ENCODE results near the gene STYXL1.
"Not testable (repeated sequence)": the region's sequence is repeated elsewhere in the genome, so short reads cannot be mapped to it uniquely, and the experiment has no call there.

STYXL1 gene, protein sequence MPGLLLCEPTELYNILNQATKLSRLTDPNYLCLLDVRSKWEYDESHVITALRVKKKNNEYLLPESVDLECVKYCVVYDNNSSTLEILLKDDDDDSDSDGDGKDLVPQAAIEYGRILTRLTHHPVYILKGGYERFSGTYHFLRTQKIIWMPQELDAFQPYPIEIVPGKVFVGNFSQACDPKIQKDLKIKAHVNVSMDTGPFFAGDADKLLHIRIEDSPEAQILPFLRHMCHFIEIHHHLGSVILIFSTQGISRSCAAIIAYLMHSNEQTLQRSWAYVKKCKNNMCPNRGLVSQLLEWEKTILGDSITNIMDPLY

GRCh38 chr7:76047811-76048667, at the start of gene STYXL1, which contains the start of gene MDH2:
STYXL1 (minus strand) TSS chr7:76048000; CDS start chr7:76030523, 17,477 bp downstream.
MDH2 (plus strand) TSS chr7:76048106; CDS start chr7:76048161, 55 bp downstream.
- DNase-seq (ENCODE audit: low read depth, low spot score): peak; percentile 76

GRCh38 chr7:76095908-76096307, 48.1 kb upstream of the STYXL1 start:
- DNase-seq (ENCODE audit: low read depth, low spot score): no peak

GRCh38 chr7:76094326-76094725, 46.5 kb upstream of the STYXL1 start:
- DNase-seq (ENCODE audit: low read depth, low spot score): not testable (repeated sequence)

DNA sequence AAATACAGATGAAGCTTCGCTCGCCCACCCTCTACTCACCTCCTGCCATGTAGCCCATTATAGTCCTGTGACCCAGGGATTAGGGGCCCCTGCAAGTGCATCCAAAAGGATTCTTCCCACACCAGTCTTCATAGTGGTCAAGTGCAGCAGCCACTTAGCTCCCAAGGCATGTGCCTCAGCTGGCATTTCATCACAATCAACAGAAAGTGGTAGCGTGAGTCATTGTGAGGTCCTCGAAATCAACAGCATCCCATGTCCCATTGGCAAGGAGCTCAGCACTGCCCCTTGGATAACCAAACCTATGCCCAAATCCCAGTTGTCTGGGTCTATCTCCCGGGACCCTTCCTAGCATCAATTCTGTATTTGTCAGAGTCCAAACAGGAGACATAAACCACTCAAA, 45.7 kb upstream of the STYXL1 start:
- DNase-seq (ENCODE audit: low read depth, low spot score): not testable (repeated sequence)

GRCh38 chr7:76091506-76091905, 43.7 kb upstream of the STYXL1 start:
- DNase-seq (ENCODE audit: low read depth, low spot score): no peak

GRCh38 chr7:76089865-76090475, 42.2 kb upstream of the STYXL1 start:
- no peak for DNase-seq (ENCODE audit: low read depth, low spot score)

DNA sequence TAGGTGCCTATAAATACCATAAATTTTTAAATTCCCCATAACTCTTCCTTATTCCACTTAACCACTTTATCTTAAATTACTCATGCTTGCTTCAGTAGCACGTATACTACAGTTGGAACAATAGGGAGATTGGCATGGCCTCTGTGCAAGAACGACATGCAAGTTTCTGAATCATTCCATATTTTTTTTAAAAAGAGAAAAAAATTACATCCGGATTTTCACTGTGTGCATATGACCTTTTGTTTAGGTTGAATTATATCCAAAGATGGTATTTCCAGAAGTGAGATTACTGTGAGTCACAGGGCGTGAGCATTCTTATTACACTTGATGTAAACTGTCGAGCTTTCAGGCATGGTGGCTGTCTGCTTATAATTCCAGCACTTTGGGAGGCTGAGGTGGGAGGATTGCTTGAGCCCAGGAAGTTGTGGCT, 39.6 kb upstream of the STYXL1 start:
- DNase-seq (ENCODE audit: low read depth, low spot score): not testable (repeated sequence)

DNA sequence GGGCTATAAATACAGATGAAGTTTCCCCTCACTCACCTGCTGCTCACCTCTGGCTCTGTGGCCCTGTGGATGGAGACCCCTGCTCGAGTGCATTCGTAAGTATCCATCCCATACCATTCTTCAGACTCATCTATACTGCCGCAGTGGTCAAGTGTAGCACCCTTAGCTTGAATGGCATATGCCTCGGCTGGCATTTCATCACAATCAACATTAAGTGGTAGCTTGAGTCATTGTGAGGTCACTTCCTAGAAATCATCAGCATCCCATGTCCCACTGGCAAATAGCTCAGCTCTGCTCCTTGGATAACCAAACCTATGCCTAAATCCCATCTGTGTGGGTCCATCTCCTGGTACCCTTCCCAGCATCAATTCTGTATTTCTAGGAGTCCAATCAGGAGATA, 38.3 kb upstream of the STYXL1 start:
- DNase-seq (ENCODE audit: low read depth, low spot score): no peak

DNA sequence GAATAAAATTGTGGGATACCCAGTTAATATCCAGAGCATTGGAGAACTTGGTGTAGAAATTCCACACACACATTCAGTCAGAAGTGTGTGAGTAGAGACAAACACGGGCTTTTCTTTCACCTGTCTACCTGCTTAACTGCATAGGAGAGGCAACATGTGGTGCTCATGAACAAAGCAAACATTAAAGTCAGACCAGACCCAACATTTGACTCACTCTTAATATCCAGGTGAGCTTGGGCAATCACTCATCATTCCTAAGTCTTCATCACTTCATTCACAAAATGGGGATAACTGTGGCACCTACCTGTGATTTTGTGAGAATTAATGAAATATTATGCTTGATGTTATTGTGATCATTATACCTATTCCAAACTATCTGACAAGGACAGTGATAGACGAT, 36.3 kb upstream of the STYXL1 start:
- not testable (repeated sequence) for DNase-seq (ENCODE audit: low read depth, low spot score)

- no peak for DNase-seq (ENCODE audit: low read depth, low spot score)
Observed at GRCh38 chr7:76080204-76080603, 32.4 kb upstream of the STYXL1 start.

GRCh38 chr7:76077435-76077834, 29.6 kb upstream of the STYXL1 start:
- DNase-seq (ENCODE audit: low read depth, low spot score): no peak

- no peak for DNase-seq (ENCODE audit: low read depth, low spot score)
Observed at GRCh38 chr7:76076995-76077394, 29.2 kb upstream of the STYXL1 start.

- no peak for DNase-seq (ENCODE audit: low read depth, low spot score)
Observed at GRCh38 chr7:76074972-76075370, 27.2 kb upstream of the STYXL1 start.

GRCh38 chr7:76074306-76074971, 26.6 kb upstream of the STYXL1 start:
- DNase-seq (ENCODE audit: low read depth, low spot score): no peak

GRCh38 chr7:76073335-76073990, 25.7 kb upstream of the STYXL1 start:
- DNase-seq (ENCODE audit: low read depth, low spot score): no peak

- no peak for DNase-seq (ENCODE audit: low read depth, low spot score)
Observed at GRCh38 chr7:76072243-76073148, 24.7 kb upstream of the STYXL1 start.

- DNase-seq (ENCODE audit: low read depth, low spot score): no peak
Observed at GRCh38 chr7:76071316-76072242, 23.8 kb upstream of the STYXL1 start.

- peak; percentile 75 for DNase-seq (ENCODE audit: low read depth, low spot score)
Observed at GRCh38 chr7:76069238-76069638, 21.4 kb upstream of the STYXL1 start.

Data from brain pericyte (primary cell).